BJ (cell line): ENCODE data around the gene SDHAF3. TPM values are rescaled to one million over a fixed set of nuclear protein-coding genes. Genes with fewer than 3 reads are reported as not detected.
"Not testable (repeated sequence)": the region's sequence is repeated elsewhere in the genome, so short reads cannot be mapped to it uniquely, and the experiment has no call there.

Experiments
- CTCF ChIA-PET: fragments of 350-600 bp; formaldehyde crosslinking; extraction: SDS; loops from one replicate; lab custom pipeline; 2021; ENCODE audit warnings: antibody characterized with exemption, inconsistent platforms; lab: Yijun Ruan, JAX
- POLR2A ChIA-PET: fragments of 300-600 bp; sonication (Branson Sonifier 250); formaldehyde crosslinking; extraction: SDS; loops from one replicate; lab custom pipeline; 2021; ENCODE audit warnings: antibody characterized with exemption; lab: Charles Lee
- DNase-seq: peaks from one replicate; pipeline ENCODE4 v3.0.0-alpha.2; 2011; ENCODE audit warnings: low read depth
- H3K27me3 ChIP-seq: 2 replicates; pipeline ENCODE4 v1.6.0; 2011; ENCODE audit warnings: low read length; ENCODE audit not compliant: control insufficient read depth, insufficient read depth
- H3K36me3 ChIP-seq: 2 replicates; pipeline ENCODE4 v1.5.1; 2011; ENCODE audit warnings: low read length; ENCODE audit not compliant: control insufficient read depth, insufficient read depth
- H3K4me3 ChIP-seq: 2 replicates; pipeline ENCODE4 v1.5.1; 2011; ENCODE audit warnings: low read depth, mild to moderate bottlenecking, control low read depth, low read length
- CTCF ChIP-seq: IDR thresholded peaks from 2 replicates; pipeline ENCODE4 v1.5.1; 2011; ENCODE audit warnings: low read depth, mild to moderate bottlenecking, control low read depth, inconsistent platforms, low read length, moderate library complexity; ENCODE audit not compliant: insufficient read depth
- polyA minus RNA-seq: library from RNA; depleted of rRNA, polyadenylated mRNA; stranded (reverse); fragments of >200 nt; gene quantifications from 2 replicates; pipeline ENCODE4 v1.2.3, GENCODE V29; 2011; rRNA and poly(A)+ RNA removed
- polyA plus RNA-seq: library from polyadenylated mRNA; depleted of rRNA; stranded (reverse); fragments of >200 nt; gene quantifications from 2 replicates; pipeline ENCODE4 v1.2.3, GENCODE V29; 2011; rRNA removed

SDHAF3 gene
- polyA plus RNA-seq (3.9 and 8.1 TPM in 2 replicates), polyA minus RNA-seq (1.6 and 10.0 TPM in 2 replicates)

- ChIA-PET CTCF (interaction anchor here (0.7 to 4.9 kb wide), 6 partner anchors 12 to 730 kb away, joined by 3 to 20 read pairs (median 4); no protein-coding TSS in a partner anchor), POLR2A (no interaction called here)
- Histone ChIP-seq H3K36me3 (no peaks in the 10 kb centered on the region), H3K4me3 (peak within 1 kb of the TSS; percentile 71), H3K27me3 (no peaks in the 10 kb centered on the region)
- peak; percentile 91 for DNase-seq
- peak; percentile 39 for TF ChIP-seq CTCF
Observed at GRCh38 chr7:97117372-97118188, at the start of gene SDHAF3. Gene SDHAF3 (plus strand): TSS chr7:97117698. CDS start chr7:97117724, 26 bp downstream.

GRCh38 chr7:97072025-97072424, 45.5 kb upstream of the SDHAF3 start:
- CTCF ChIA-PET, POLR2A ChIA-PET, H3K36me3 ChIP-seq, DNase-seq, H3K27me3 ChIP-seq, H3K4me3 ChIP-seq: not testable (repeated sequence)

- DNase-seq, result no peak
- no peak overlapping the region for H3K4me3 ChIP-seq
- H3K27me3 ChIP-seq, result no peaks in the 10 kb centered on the region
- POLR2A ChIA-PET, result no interaction called here
- CTCF ChIA-PET, result interaction anchor here (1.4 kb wide), 1 partner anchor 9 kb away, joined by 3 read pairs; no protein-coding TSS in a partner anchor
- no peaks in the 10 kb centered on the region for H3K36me3 ChIP-seq
- no peak for TF ChIP-seq CTCF
Observed at GRCh38 chr7:97075928-97076327, 41.6 kb upstream of the SDHAF3 start.

- H3K4me3 ChIP-seq, result no peak overlapping the region
- no peak for DNase-seq
- H3K27me3 ChIP-seq, result no peaks in the 10 kb centered on the region
- CTCF ChIA-PET, result interaction anchor here (1.1 kb wide), 1 partner anchor 26 kb away, joined by 3 read pairs; no protein-coding TSS in a partner anchor
- TF ChIP-seq CTCF, result no peak
- no peaks in the 10 kb centered on the region for H3K36me3 ChIP-seq
- POLR2A ChIA-PET, result no interaction called here
Observed at GRCh38 chr7:97078023-97078969, 39.2 kb upstream of the SDHAF3 start.

GRCh38 chr7:97079300-97079699, 38.2 kb upstream of the SDHAF3 start:
- POLR2A ChIA-PET, result no interaction called here
- CTCF ChIA-PET, result no interaction called here
- DNase-seq, result no peak

More at GRCh38 chr7:97079300-97079699, 38.2 kb upstream of the SDHAF3 start:
- no peaks in the 10 kb centered on the region for H3K36me3 ChIP-seq
- no peak overlapping the region for H3K4me3 ChIP-seq
- no peaks in the 10 kb centered on the region for H3K27me3 ChIP-seq
- TF ChIP-seq CTCF, result no peak
